Fibroblast of skin of right quadriceps (primary cell): ENCODE results near the gene CKS2.

Experiments used
- DNase-seq: peaks from one replicate; pipeline ENCODE4 v3.0.0-alpha.2; 2013

CKS2 gene

DNA sequence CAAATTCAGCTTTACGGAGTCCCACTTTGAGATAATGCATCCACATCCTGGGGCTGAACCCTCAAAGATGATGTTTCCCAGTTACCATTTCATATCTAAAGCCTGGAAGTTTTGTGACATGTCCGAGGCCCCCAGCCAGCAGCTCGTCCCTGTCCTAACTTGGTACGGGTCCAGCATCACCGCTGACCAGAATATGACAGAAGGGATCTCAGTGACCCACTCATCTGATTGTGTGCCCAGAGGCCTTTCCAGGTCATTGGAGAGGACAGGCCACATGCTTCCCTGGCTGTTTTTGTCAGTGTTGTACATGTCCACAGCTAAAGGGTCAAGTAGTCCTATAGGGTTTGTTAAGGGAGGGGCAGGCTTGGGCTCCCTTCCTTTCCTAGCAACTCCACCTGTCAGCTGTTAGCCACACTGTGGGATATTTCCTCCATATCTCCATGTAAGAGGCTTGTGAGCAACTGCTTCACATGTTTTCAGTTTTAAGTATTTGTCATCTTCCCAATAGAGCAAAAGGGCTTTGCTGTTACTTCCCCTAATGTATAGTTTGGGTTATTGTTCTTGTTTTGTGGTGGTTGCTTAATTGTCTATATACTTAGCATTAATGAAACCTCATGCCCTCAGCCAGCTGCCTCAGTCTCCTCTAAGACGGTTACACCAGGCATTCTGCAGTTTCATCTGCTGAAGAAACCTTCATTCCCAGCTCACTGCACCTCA is 40.7 kb downstream of the CKS2 start:
- no peak for DNase-seq

DNA sequence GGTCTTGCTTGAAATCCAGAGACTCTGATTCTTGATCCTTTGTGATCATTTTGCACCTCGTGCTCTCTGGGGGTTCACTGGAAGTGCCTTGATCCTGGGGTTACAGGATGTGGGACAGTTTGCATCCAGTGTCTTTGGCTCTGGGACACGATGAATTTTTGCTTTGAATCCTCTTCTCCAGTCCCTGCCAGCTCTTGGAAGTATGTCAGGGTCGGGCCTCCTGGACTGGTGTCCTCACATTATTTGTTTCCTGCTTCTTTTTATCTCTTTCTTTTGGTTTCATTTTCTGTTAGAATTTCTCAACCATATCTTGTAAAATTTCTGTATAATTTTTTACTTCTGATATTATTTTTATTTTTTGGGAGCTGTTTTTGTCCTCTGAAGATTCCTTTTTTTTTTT is 41.5 kb downstream of the CKS2 start:
- no peak for DNase-seq

- DNase-seq = no peak
These were observed 42.1 kb downstream of the CKS2 start for GRCh38 chr9:89352874-89353649.

- no peak for DNase-seq
These were observed 43.0 kb downstream of the CKS2 start for GRCh38 chr9:89353989-89354388.

GRCh38 chr9:89354471-89354870 is 43.5 kb downstream of the CKS2 start:
- DNase-seq = no peak

DNA sequence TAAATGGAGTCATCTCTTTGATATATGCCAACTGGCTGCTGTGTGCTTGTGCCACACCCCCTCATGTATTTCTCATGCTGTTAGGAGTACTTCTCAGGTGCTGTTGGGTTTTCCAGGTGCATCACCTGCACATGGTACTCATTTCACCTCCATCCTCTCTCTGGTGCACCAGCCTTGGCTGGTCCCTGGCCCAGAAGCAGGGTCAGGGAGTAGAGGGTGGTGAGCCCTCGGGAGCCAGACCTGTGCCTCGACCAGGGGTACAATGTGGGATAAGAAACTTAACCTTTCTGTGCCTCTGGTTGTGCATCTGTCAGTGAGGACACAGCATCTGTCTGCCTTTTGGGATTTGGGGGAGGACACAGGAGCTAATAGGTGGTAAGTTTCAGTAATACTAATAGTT is 45.8 kb downstream of the CKS2 start:
- no peak for DNase-seq

DNA sequence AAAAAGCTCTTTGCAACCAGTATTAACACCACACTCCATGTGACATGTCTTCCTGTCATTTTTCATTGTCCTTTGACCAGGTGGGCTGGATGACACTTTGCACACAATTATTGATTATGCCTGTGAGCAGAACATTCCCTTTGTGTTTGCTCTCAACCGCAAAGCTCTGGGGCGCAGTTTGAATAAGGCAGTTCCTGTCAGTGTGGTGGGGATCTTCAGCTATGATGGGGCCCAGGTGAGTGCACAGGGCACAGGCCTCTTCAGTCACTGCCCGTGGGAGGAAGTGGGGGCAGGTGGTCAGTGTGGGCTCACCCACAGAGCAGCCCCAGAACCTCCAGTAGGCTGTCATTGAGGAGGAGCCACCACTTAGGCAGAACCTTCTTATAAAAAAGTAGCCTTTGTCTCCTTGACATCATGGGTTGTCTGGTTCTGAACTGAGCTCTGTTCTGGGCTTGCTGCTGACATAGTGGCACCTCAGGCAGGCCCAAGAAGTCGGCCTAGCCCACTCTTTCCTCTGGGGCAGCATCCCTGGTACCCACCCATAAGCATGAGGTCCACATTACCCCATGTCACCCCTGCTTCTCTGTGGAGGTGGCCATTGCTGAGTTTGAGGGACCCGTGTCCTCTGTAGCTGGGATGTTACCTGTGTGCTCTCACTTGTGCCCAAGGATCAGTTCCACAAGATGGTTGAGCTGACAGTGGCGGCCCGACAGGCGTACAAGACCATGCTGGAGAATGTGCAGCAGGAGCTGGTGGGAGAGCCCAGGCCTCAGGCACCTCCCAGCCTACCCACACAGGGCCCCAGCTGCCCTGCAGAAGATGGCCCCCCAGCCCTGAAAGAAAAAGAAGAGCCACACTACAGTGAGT is 46.6 kb downstream of the CKS2 start:
- DNase-seq = no peak

DNA sequence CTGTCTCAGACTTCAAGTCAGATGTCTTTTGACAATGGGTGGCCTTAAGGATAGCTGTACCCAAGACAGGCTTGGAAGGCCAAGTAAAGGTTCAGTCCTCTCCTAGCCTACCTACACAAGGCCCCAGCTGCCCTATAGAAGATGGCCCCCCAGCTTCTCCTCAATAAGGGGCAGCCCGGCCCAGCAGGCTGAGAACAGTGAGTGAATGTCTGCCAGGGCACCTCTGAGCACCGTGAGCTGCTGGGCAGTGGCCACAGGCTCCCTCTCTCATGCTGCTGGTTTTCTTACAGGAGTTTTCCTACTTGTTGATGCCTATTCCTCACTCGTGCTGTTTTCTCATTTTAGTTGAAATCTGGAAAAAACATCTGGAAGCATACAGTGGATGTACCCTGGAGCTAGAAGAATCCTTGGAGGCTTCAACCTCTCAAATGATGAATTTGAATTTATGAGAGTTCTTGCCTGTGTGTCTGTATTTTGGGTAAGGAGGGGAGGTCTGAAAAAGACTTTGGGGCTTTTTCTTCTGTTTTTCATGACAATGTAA is 47.5 kb downstream of the CKS2 start:
- DNase-seq = no peak

GRCh38 chr9:89358985-89359384 is 48.0 kb downstream of the CKS2 start:
- no peak for DNase-seq

GRCh38 chr9:89359751-89360261 is 48.8 kb downstream of the CKS2 start:
- no peak for DNase-seq

- DNase-seq = no peak
These were observed 49.5 kb downstream of the CKS2 start for GRCh38 chr9:89360465-89360864.

GRCh38 chr9:89361031-89361430 is 50.0 kb downstream of the CKS2 start:
- no peak for DNase-seq

GRCh38 chr9:89361816-89362646 is 51.0 kb downstream of the CKS2 start:
- no peak for DNase-seq

DNA sequence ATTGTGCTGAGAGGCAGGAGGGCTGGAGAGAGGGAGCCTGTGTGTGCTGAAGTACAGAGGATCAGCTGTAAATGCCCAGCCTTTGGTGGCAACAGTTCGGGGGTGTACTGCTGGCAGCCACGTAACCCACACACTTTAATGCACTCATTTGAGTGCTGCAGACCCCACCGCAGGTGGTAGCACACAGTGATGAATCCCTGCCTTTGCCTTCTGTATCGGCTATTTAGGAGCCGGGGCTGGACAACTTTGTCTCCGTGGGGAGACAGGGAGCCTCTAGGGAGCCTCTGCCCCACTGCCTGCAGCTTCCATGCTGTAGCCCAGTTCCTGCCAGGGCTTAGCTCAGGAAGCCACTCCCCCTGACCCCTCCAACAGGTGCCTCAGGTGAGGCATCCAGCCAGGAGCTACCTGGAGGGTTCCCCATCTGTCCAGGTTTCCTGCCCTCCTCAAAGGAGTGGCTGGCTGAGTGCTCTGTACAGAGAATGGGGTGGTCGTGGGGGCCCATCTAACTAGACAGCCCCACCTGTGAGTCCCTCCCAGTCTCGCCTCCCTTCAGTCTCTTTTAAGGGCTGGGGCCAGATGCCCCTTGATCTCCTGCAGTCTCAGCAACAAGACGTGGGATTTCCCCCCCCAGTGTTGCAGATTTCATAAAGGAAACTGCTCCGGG is 51.8 kb downstream of the CKS2 start:
- DNase-seq = no peak

GRCh38 chr9:89363311-89363670 is 52.3 kb downstream of the CKS2 start:
- no peak for DNase-seq

DNA sequence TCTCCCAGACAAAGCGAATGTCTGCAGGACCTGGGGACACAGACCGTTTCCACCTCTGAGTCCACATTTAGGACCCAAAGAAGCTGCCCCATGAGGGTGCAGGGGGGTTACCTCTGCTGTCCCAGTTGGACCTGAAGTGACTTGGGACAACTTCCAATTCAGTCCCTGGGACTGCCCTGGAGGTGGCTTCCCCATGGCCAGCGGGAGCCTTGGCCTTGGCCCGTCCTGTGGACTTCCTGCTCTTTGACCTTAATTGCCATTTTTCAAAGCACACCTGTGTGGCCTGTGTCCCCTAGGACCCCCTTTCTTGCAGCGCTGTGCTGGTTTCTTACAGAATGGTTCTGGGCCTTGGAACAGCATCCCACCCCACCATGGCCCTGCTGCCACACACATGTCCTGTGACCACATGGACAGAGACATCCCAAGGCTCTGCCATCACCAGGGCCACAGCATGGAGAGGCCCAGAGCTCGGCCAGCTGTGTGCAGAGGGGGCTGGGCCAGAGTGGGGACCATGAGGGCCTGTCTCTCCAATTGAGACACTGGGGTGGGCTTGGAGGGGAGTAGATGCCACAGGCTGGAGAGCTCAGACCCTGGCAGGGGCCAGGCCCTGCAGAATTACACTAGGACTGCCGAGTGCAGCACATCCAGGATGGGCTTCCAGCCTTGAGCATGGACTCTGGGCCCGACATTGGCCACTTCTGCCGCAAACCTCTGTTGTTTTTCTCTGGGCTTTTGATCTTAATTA is 53.1 kb downstream of the CKS2 start:
- no peak for DNase-seq

DNA sequence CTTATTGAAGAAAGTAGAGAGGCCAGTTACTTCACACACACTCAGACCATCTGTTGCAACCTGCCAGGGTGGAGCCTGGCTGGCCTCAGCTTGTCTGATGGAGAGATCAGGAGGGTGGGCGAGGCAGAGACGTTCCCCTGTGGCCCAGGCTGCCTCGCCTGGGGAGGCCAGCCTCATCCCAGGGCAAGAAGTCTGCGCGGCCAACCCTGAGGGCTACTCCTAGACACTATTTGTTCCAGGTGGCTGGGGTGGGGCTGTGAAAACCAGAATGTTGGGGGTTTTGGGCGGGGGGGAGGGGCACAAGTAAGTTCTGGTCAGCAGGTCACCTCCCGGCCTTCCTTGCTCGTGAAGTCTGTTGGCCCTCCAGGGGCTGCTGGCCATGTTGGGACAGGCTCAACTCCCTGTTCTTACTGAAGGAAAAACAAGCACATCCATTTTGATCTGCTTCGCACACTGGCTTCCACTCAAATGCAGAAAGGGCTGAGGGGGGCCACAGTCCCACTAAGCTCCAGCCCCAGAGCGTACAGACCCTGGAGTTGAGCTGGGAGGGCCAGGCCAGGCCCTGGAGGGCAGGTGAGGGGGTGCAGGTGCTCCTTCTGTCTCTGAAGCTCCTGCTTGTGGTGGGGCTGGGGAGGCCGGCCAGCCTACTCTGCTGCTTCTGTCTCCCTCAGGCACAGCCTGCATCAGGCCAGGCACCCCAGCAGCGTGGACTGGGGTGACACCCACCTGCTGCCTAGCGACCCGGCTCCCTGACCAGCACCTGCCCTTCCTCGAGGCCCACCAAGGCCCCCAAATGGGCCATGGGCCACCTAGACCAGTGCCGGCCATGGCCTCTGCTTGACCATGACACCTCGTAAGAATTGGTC is 53.9 kb downstream of the CKS2 start:
- no peak for DNase-seq

- DNase-seq = no peak
These were observed 54.5 kb downstream of the CKS2 start for GRCh38 chr9:89365532-89365912.
